HG03342 (cell line): ENCODE measurements around the gene TEPSIN.

Source experiments
- ATAC-seq: cut with Tn5 transposase; IDR thresholded peaks from one replicate; pipeline ENCODE4 v1.9.1; 2021; ENCODE audit warnings: mild to moderate bottlenecking, moderate library complexity; ENCODE audit not compliant: unreplicated experiment

Gene TEPSIN

GRCh38 chr17:81271226-81271625 lies 32.4 kb upstream of the TEPSIN start:
- ATAC-seq, result no peak

GRCh38 chr17:81270279-81270678 lies 31.4 kb upstream of the TEPSIN start:
- ATAC-seq, result no peak

GRCh38 chr17:81267390-81268067 lies 28.7 kb upstream of the TEPSIN start:
- ATAC-seq, result no peak

- no peak for ATAC-seq
These were observed 26.7 kb upstream of the TEPSIN start for GRCh38 chr17:81265576-81265975.

- ATAC-seq, result no peak
These were observed 25.8 kb upstream of the TEPSIN start for GRCh38 chr17:81264640-81265039.

GRCh38 chr17:81263371-81264181 lies 24.7 kb upstream of the TEPSIN start:
- ATAC-seq, result no peak

- no peak for ATAC-seq
These were observed 22.9 kb upstream of the TEPSIN start for GRCh38 chr17:81261582-81262336.

- ATAC-seq, result no peak
These were observed 22.2 kb upstream of the TEPSIN start for GRCh38 chr17:81261096-81261495.

- ATAC-seq, result no peak
These were observed 21.8 kb upstream of the TEPSIN start for GRCh38 chr17:81260641-81261040.

GRCh38 chr17:81260171-81260570 lies 21.3 kb upstream of the TEPSIN start:
- ATAC-seq, result no peak

- no peak for ATAC-seq
These were observed 20.3 kb upstream of the TEPSIN start for GRCh38 chr17:81259058-81259605.

- no peak for ATAC-seq
These were observed 19.4 kb upstream of the TEPSIN start for GRCh38 chr17:81258292-81258691.

GRCh38 chr17:81257533-81257932 lies 18.7 kb upstream of the TEPSIN start:
- ATAC-seq, result no peak

- ATAC-seq, result no peak
These were observed 17.8 kb upstream of the TEPSIN start for GRCh38 chr17:81256616-81257015.

- ATAC-seq, result no peak
These were observed 16.3 kb upstream of the TEPSIN start for GRCh38 chr17:81254955-81255717.

GRCh38 chr17:81253358-81254131 lies 14.7 kb upstream of the TEPSIN start:
- ATAC-seq, result no peak

- ATAC-seq, result no peak
These were observed 14.1 kb upstream of the TEPSIN start for GRCh38 chr17:81252987-81253329.

GRCh38 chr17:81252326-81252986 lies 13.6 kb upstream of the TEPSIN start:
- ATAC-seq, result no peak

GRCh38 chr17:81251709-81252301 lies 12.9 kb upstream of the TEPSIN start:
- no peak for ATAC-seq
